GM13977 (cell line): ENCODE measurements around the gene C7orf25.
A peak's percentile ranks its signal among the peaks of the same experiment; 100 is the strongest.

Experiments
- DNase-seq: peaks from one replicate; pipeline ENCODE4 v3.0.0; 2012; ENCODE audit warnings: low spot score
- CTCF ChIP-seq: IDR thresholded peaks from 2 replicates; pipeline ENCODE4 v1.5.1; 2012; ENCODE audit warnings: mild to moderate bottlenecking, control low read depth; ENCODE audit not compliant: insufficient read depth; ENCODE audit errors: extremely low read depth, missing control alignments
- in situ Hi-C: fragments of 300-500 bp; cut with MboI; formaldehyde crosslinking; loops from one replicate; pipeline ENCODE4 v1.12.0; 2022; ENCODE audit warnings: low sequenced_read_pairs, low pct_unique_long_range_greater_than_20kb, mixed read lengths, inconsistent platforms; ENCODE audit not compliant: unreplicated experiment

Gene C7orf25

GRCh38 chr7:42911454-42912447 lies at the start of gene C7orf25:
TSS of gene C7orf25 (minus strand) at chr7:42912070. CDS start at chr7:42910900, 1,170 bp downstream.
- TF ChIP-seq CTCF: no peak
- in situ Hi-C loops: no loop called here
- peak; percentile 95 for DNase-seq

GRCh38 chr7:42961170-42961569 lies 49.3 kb upstream of the C7orf25 start:
- no peak for DNase-seq
- in situ Hi-C loops: no loop called here
- no peak for TF ChIP-seq CTCF

- in situ Hi-C loops: no loop called here
- no peak for DNase-seq
- TF ChIP-seq CTCF: no peak
These were observed 48.9 kb upstream of the C7orf25 start for GRCh38 chr7:42960762-42961161.

GRCh38 chr7:42959549-42959948 lies 47.7 kb upstream of the C7orf25 start:
- no peak for TF ChIP-seq CTCF
- in situ Hi-C loops: no loop called here
- no peak for DNase-seq

GRCh38 chr7:42956062-42956461 lies 44.2 kb upstream of the C7orf25 start:
- DNase-seq: no peak
- in situ Hi-C loops: no loop called here
- no peak for TF ChIP-seq CTCF

GRCh38 chr7:42953994-42954393 lies 42.1 kb upstream of the C7orf25 start:
- TF ChIP-seq CTCF: no peak
- in situ Hi-C loops: no loop called here
- no peak for DNase-seq
